ENCODE results near the gene NELFCD.
"Not testable (repeated sequence)": the region's sequence is repeated elsewhere in the genome, so short reads cannot be mapped to it uniquely, and the experiment has no call there.

Gene NELFCD, protein sequence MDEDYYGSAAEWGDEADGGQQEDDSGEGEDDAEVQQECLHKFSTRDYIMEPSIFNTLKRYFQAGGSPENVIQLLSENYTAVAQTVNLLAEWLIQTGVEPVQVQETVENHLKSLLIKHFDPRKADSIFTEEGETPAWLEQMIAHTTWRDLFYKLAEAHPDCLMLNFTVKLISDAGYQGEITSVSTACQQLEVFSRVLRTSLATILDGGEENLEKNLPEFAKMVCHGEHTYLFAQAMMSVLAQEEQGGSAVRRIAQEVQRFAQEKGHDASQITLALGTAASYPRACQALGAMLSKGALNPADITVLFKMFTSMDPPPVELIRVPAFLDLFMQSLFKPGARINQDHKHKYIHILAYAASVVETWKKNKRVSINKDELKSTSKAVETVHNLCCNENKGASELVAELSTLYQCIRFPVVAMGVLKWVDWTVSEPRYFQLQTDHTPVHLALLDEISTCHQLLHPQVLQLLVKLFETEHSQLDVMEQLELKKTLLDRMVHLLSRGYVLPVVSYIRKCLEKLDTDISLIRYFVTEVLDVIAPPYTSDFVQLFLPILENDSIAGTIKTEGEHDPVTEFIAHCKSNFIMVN

GRCh38 chr20:58980711-58981627 is at the start of gene NELFCD:
TSS of gene NELFCD (plus strand) at chr20:58981256. CDS start at chr20:58981310, 54 bp downstream.
- peak; percentile 28 for DNase-seq

DNA sequence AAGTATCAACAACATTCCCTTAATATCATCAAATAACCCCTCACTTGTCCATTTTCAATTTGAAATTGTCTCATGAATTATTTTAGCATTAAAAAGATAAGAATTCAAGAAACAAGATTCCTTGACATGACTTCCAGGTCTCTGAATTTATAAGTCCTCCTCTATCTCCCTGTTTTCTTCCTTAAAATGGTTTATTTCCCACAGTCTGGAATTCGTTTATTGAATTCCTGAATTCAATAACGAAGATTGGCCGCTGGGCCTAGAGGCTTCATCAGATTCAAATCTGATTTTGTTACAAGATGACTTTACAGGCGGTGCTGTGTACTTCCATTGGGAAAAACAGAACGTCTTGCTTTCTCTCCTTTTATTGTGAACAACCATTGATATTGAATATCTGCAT is 48.9 kb upstream of the NELFCD start:
- no peak for DNase-seq

DNA sequence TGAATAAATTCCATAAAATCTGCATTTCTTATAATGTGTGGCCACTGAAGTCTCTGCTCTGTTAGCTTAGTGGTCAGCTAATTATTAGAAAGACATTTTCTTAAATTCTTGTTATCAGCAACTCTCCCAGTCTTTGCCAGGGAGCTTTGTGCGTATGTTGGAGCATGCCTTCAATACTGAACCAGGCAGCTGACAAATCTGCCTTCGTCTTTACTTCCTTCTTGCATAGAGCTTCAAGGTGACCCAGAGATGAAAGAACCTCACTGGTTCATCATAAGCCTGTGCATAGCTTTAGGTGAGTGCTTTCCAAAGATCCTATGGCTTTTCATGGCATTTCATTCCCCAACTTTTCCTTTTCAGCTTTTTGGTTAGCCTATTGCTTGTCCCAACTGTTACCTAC is 43.0 kb upstream of the NELFCD start:
- no peak for DNase-seq

DNA sequence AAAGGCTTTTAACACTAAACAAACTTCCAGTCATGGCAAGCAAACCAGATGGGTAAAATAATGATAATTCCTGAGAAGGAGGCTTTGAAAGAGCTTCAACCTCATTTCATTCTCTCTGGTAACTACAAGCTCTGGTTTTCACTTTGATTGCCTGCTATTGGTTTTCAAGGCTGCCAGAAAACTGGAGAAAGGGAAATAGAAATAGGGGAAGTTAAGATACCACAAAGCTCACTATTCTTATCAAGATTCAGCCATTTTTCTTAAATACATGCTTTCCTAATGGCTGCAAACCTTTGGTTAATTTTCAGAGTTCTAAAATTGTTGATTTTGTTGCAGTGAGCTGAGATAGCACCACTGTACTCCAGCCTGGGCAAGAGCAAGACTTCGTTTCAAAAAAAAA is 42.5 kb upstream of the NELFCD start:
- DNase-seq = peak; percentile 47

GRCh38 chr20:58941471-58941870 is 39.6 kb upstream of the NELFCD start:
- no peak for DNase-seq

- no peak for DNase-seq
Measured at GRCh38 chr20:58942549-58942948, 38.5 kb upstream of the NELFCD start.

GRCh38 chr20:58944610-58945009 is 36.4 kb upstream of the NELFCD start:
- no peak for DNase-seq

DNA sequence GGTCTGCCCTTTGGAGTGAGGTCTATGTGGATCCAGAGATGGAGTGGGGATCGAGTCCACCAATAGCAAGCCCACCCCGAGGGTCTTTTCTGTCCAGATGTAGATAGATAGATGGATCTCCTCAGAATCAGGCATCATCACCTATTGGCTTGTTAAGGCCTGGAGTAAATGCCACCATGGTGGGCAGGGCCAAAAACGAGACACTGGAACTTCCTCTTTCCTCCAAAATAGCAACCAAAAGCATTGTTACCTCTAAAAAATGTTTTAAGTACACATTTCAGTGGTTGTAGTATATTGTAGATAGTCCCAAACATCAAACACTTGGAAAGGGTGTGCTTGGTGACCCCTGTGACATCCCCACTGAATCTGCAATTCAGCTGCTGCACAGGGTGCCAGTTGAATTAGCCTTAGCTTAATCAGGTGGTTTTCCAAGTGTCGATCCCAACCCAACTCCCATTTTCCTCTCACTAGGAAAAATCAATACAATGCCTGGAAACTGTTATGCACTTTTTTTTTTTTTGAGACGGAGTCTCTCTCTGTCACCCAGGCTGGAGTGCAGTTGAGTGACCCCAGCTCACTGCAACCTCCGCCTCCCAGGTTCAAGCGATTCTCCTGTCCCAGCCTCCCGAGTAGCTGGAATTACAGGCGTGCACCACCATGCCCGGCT is 35.0 kb upstream of the NELFCD start:
- DNase-seq = no peak

DNA sequence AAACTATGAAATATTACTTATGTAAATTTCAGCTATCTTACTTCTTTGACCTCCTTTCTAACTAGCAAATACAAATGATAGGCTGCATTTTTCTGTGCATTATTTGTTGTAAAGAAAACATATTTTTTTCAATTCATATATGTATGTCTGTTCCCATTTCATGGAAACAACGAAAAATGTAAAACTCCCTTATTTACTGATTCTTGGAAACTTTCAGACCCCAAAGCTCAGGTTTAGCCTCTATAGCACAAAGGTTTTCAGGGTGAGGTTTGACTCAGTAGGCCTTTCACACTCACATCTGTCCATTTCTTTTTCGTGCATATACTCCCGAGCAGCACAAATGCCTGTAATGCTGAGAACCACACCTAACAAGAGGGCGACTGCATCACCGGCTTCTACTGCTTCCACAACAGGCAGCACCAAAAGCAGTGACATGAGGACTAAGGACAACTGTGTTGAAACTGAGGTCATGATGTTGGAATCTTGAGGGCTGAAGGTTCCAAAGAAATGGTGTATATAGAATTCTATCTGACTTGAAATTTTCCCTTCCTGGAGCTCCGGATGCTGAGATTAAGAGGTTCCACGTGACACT is 33.2 kb upstream of the NELFCD start:
- not testable (repeated sequence) for DNase-seq

- no peak for DNase-seq
Measured at GRCh38 chr20:58950603-58951002, 30.5 kb upstream of the NELFCD start.

- DNase-seq = no peak
Measured at GRCh38 chr20:58953050-58953449, 28.0 kb upstream of the NELFCD start.

DNA sequence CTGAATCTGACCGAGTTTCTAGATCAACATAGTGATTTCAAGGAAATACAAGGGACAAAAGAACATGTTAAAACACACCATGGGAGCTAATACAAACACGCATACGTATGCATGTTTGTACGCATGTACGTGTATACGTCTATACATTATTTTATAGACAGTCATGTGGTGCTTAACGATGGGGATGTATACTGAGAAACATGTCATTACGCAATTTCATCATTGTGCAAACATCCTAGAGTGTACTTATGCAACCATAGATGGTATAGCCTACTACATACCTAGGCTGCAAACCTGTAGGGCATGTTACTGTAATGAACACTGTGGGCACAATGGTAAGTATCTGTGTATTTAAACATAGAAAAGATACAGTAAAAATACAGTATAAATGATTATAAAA is 25.0 kb upstream of the NELFCD start:
- DNase-seq = peak; percentile 71

DNA sequence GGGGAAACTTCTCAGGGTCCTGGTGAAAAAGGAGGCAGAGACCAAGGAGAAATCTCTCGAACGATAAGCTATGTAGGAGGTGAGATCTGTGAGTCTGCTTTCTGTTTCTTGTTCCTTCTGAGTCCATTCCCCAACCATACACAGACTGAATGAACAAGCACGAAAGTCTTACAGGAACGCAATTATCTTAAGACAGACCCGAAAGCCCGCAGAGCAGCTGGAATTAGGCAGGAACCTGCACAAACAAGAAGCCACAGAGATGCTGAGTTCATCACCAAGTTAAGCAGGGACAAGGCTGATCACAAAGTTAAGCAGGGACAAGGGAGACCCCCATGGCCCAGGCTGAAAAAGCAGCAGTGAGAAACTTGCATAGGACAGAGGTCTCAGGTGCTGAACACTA is 21.4 kb upstream of the NELFCD start:
- DNase-seq = no peak

DNA sequence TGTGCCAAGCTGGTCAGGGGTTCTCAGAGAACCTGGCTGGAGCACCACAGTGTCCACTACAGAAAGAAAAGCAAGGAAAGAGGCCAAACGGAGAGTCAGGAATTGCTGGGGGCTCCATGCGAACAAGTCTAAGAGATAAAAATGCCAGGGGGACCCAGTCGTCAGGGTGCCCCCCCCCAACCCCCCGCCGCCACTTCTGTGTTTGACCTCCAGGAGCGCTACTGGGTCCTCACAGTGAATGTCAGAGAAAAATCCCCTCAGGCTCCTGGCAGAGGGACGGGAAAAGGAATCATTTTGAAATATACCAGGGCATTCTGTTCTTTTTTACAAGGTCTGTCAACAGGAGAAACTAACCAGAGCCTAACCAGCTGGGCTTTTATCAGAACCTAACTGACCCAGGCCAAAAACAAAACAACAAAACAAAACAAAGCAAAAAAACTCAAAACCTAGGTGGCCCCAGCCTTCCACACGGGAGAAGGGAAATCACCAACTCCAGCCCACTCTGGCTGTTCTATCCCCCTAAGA is 17.9 kb upstream of the NELFCD start:
- DNase-seq = no peak

DNA sequence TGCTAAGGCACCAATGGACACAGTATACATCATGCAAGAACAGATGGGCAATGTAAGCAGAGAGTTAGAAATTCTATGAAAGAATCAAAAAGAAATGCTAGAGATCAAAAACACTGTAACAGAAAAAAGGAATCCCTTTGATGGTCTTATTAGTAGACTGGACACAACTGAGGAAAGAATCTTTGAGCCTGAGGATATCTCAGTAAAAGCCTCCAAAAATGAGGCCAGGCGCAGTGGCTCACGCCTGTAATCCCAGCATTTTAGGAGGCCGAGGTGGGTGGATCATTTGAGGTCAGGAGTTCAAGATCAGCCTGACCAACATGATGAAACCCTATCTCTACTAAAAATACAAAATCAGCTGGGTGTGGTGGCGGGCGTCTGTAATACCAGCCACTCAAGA is 17.1 kb upstream of the NELFCD start:
- not testable (repeated sequence) for DNase-seq

- DNase-seq = no peak
Measured at GRCh38 chr20:58965270-58966064, 15.6 kb upstream of the NELFCD start.

DNA sequence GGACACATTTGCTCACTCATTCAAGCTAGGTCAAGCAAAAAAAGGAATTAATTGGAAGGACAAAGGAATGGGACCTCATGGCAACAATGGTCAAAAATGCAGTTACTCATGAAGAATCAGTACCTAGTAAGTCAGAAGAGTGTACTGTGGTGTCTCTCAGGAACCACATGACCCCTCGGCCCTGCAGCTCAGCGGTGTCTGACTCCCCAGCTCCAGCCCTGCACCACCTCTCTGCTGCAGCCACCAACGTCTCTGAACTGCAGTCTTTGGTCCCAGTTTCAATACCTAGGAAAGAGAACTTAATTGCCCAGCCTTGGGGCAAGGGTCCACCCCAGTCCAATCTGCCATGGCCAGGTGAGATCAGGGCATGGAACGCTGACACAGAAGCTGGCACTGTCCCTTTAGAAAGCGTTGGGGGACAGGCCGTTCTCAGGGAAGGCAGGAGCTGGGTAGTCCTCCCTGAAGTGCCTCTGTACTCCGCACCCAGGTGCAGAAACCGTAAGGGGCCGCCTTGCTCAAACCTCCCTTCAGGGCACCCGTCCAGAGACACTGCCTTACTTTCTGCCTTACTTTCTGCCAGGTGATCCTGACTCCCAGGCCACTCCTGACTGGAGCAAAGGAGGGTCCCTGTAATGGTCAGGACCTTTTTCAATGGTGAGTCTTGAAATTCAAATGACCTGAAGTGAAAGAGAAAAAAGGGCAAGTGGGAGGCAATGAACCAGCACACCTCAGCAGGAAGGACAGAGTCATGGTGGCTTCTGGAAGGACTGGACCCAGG is 13.2 kb upstream of the NELFCD start:
- no peak for DNase-seq

GRCh38 chr20:58969439-58969838 is 11.6 kb upstream of the NELFCD start:
- DNase-seq = no peak

DNA sequence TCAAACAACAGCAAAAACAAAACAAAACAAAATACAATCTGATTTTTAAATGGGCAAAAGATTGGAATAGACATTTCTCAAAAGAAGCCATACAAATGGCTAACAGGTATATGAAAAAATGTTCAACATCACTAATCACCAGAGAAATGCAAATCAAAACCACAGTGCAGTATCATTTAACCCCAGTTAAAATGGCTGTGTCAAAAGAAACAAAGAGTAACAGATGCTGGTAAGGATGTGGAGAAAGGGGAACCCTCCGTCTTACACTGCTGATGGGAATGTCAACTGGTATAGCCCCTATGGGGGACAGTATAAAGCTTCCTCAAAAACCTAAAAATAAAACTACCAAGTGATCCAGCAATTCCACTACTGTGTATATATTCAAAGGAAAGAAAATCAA is 10.9 kb upstream of the NELFCD start:
- DNase-seq = no peak

GRCh38 chr20:58971429-58971828 is 9.6 kb upstream of the NELFCD start:
- DNase-seq = no peak

DNA sequence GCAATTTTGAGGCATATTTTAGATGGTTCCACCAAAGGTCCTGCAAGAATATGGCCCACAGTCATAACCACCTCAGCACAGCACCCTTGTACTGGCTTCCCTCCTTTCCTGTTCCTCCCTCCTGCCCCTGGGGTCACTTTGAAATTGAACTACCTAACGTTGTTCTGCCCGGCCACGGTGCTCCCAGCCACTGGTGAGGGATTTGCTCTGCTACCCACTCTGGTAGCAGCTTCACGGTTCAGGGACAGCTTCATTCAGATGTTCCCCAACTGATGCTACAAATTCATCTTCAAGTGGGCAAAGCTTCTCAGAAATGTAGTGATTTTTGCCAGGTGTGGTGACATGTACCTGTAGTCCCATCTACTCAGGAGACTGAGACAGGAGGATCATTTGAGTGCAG is 7.9 kb upstream of the NELFCD start:
- DNase-seq = no peak

Data from GF-D8 (cell line).